Activated CD4-positive, alpha-beta T cell treated with anti-CD3 and anti-CD28 coated beads, Interleukin-2, amount 10 ng/mL, durations not matched to agents 7 days and 5 days (primary cell): Measurements from ENCODE around the gene DSCAM. TPM values are rescaled to one million over a fixed set of nuclear protein-coding genes. Genes with fewer than 3 reads are reported as not detected.

Experiments
- CTCF ChIA-PET: fragments of 350-600 bp; sonication (Branson Sonifier 250); formaldehyde crosslinking; loops from one replicate; lab custom pipeline; 2021; ENCODE audit warnings: antibody characterized with exemption; lab: Charles Lee
- POLR2A ChIA-PET: fragments of 350-600 bp; sonication (Branson Sonifier 250); formaldehyde crosslinking; loops from one replicate; lab custom pipeline; 2021; ENCODE audit warnings: antibody characterized with exemption; lab: Charles Lee
- DNase-seq: peaks from one replicate; pipeline ENCODE4 v3.0.0-alpha.2; 2020
- H3K27ac Mint-ChIP-seq: one replicate; pipeline ENCODE4 v1.8.0; 2021; ENCODE audit warnings: mild to moderate bottlenecking, moderate library complexity, mixed read lengths
- H3K27me3 Mint-ChIP-seq: one replicate; pipeline ENCODE4 v1.8.0; 2021; ENCODE audit warnings: mixed read lengths
- H3K36me3 Mint-ChIP-seq: one replicate; pipeline ENCODE4 v1.8.0; 2021; ENCODE audit warnings: low read depth, mixed read lengths
- H3K4me1 Mint-ChIP-seq: one replicate; pipeline ENCODE4 v1.8.0; 2021; ENCODE audit warnings: mixed read lengths
- H3K4me3 Mint-ChIP-seq: one replicate; pipeline ENCODE4 v1.8.0; 2021; ENCODE audit warnings: mild to moderate bottlenecking, moderate library complexity, mixed read lengths
- H3K9me3 Mint-ChIP-seq: one replicate; pipeline ENCODE4 v1.8.0; 2021; ENCODE audit warnings: mixed read lengths
- total RNA-seq, 2 experiments: library from RNA; stranded (reverse); gene quantifications; one replicate each; pipeline ENCODE4 v1.2.3, GENCODE V29; 2021

The DSCAM gene
- total RNA-seq, 2 experiments from 2014 or later = not detected

DNA sequence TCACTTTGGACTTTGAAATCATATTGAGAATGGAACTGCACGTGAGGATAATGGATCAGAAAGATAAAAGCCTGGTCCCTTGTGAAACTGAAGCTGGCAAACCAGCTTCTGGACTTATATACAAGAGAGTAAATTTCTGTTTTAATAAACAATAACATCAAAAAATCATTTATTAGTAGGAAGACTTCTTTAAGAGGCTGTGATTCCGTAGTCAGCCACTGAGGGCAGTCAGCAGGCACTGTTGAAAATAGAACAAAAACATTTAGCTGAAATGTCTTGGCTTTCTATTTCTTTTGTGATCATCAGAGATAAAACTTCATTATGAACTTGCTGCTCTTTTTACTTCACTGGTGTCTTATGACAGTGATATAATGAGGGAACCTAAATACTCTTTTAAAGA lies 490.3 kb downstream of the DSCAM start:
- ChIA-PET CTCF (no interaction called here), POLR2A (no interaction called here)
- Mint-ChIP-seq H3K27me3 (no peaks in the 10 kb centered on the region), H3K27ac (no peak overlapping the region), H3K9me3 (peaks cover 4% of the 10 kb centered on the region), H3K36me3 (no peaks in the 10 kb centered on the region), H3K4me1 (no peaks in the 10 kb centered on the region), H3K4me3 (no peak overlapping the region)
- DNase-seq = no peak

GRCh38 chr21:40355076-40355475 lies 491.9 kb downstream of the DSCAM start:
- CTCF ChIA-PET = no interaction called here
- Mint-ChIP-seq H3K27me3 (no peaks in the 10 kb centered on the region), H3K4me1 (no peaks in the 10 kb centered on the region), H3K36me3 (no peaks in the 10 kb centered on the region), H3K4me3 (no peak overlapping the region), H3K27ac (no peak overlapping the region), H3K9me3 (peaks cover 4% of the 10 kb centered on the region)
- POLR2A ChIA-PET = no interaction called here
- DNase-seq = no peak

DNA sequence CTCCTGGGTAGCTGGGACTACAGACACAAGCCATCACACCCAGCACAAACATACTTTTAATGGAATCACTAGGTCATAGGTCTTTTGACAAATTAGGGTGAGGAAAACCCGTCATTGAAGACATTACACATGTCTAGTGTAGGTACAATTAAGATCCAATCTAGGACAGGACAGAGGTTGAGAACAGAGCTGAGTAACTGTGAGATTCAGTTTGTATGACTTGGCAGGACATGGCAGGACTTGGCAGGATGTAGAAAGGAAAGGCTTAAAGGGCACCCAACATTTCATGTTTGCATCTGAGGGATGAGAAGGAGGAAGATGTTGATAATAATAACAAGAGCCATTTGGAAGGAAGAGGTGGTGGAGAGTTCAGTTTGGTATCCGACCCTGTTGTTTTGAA lies 496.0 kb downstream of the DSCAM start:
- Mint-ChIP-seq H3K4me3 (no peak overlapping the region), H3K9me3 (peaks cover 4% of the 10 kb centered on the region), H3K27ac (no peak overlapping the region), H3K27me3 (no peaks in the 10 kb centered on the region), H3K4me1 (no peaks in the 10 kb centered on the region), H3K36me3 (no peaks in the 10 kb centered on the region)
- CTCF ChIA-PET = no interaction called here
- DNase-seq = no peak
- POLR2A ChIA-PET = no interaction called here

- Mint-ChIP-seq H3K36me3 (no peaks in the 10 kb centered on the region), H3K27me3 (no peaks in the 10 kb centered on the region), H3K27ac (no peak overlapping the region), H3K4me1 (no peaks in the 10 kb centered on the region), H3K9me3 (no peaks in the 10 kb centered on the region), H3K4me3 (no peak overlapping the region)
- POLR2A ChIA-PET = no interaction called here
- CTCF ChIA-PET = no interaction called here
- DNase-seq = no peak
Observed at GRCh38 chr21:40349591-40349990, 497.4 kb downstream of the DSCAM start.

DNA sequence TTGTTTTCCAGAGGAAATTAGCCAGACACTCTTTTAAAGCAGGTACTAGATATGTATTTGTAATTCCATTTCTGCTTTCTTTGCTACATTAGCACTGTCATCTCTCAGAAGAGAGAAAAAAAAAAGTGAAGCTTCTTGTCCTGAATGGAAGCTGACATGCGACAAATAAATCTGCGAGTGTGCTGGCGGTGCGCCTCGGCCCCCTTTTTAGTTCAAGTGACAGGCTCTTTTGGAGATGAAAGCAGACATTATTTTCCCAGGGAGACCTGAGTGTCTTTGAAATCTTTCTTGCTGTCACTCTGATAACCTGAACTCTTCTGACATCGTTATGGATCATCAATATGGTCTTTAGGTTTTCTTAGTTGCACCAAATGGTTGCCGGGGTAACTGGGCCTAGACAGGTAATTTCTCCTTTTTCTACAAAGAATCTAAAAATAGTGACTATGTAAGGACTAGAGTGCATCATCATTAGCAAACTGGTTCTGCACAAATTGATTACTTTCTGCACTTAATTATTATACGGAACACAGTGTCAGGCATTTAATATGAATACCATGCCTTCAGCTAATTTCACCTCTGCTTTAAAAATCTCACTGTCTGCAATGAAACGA lies 501.1 kb downstream of the DSCAM start:
- Mint-ChIP-seq H3K36me3 (no peaks in the 10 kb centered on the region), H3K27ac (no peak overlapping the region), H3K4me3 (no peak overlapping the region), H3K27me3 (no peaks in the 10 kb centered on the region), H3K4me1 (no peaks in the 10 kb centered on the region), H3K9me3 (no peaks in the 10 kb centered on the region)
- no peak for DNase-seq
- ChIA-PET POLR2A (no interaction called here), CTCF (no interaction called here)

DNA sequence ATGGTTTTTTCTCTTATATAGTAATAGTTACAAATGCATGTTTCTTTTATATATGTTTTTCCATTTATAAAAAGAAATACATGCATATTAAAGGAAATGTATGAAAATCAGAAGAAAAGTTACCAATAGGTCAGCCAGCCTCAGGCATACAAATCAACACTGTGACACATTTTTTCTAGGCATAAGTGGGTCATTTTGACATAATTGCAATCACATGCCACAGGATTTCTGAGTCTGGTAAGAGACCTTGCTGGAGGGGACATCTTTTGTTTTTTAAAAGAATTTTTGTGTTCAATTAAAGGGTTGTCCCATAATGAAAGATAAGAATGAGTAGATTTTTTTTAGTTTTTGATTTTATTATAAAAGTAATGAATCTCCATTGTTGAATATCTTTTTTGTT lies 506.6 kb downstream of the DSCAM start:
- Mint-ChIP-seq H3K36me3 (no peaks in the 10 kb centered on the region), H3K27me3 (no peaks in the 10 kb centered on the region), H3K4me3 (no peak overlapping the region), H3K9me3 (no peaks in the 10 kb centered on the region), H3K4me1 (no peaks in the 10 kb centered on the region), H3K27ac (no peak overlapping the region)
- CTCF ChIA-PET = no interaction called here
- DNase-seq = no peak
- POLR2A ChIA-PET = no interaction called here

DNA sequence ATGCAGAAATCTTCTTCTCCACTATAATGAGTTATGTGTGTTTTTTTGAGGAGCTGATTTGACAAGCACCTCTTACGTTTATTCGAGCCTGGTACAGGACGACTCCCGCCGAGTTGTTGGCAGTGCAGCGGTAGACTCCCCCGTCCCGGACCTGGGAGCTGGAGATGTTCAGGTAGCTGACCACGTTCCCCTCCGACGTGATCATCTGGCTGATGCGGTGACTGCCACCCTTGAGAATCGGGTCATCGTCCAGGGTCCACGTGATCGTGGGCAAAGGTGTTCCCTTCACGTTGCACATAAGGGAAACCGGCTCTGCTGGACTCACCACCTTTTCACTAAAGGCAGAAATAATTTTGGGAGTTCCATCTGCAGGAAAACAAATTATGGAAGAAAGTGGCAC lies 507.9 kb downstream of the DSCAM start:
- Mint-ChIP-seq H3K27me3 (no peaks in the 10 kb centered on the region), H3K36me3 (no peaks in the 10 kb centered on the region), H3K27ac (no peak overlapping the region), H3K4me1 (no peaks in the 10 kb centered on the region), H3K9me3 (no peaks in the 10 kb centered on the region), H3K4me3 (no peak overlapping the region)
- ChIA-PET POLR2A (no interaction called here), CTCF (no interaction called here)
- DNase-seq = no peak

DNA sequence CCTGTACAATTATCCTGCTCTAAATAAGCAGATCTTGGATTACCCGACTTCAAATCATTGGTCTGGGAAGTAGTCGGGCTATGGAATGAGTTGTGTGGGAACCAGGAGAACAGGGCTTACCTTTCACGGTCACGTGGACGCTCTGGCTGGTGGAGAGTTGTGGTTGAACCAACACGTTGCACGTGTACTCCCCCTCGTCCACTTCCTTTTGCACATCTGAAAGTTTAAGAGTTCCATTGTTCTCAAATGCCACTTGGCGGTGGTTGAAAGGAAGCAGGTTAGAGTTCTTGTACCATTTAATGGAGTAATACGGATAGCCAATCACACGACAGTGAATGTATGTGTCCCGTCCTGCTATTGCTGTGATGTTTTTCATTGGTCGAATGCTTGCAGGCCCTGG lies 509.0 kb downstream of the DSCAM start:
- DNase-seq = no peak
- no peak overlapping the region for H3K4me3 Mint-ChIP-seq
- no peaks in the 10 kb centered on the region for H3K27me3 Mint-ChIP-seq
- H3K9me3 Mint-ChIP-seq = no peaks in the 10 kb centered on the region
- CTCF ChIA-PET = no interaction called here
- POLR2A ChIA-PET = no interaction called here
- H3K36me3 Mint-ChIP-seq = no peaks in the 10 kb centered on the region
- no peaks in the 10 kb centered on the region for H3K4me1 Mint-ChIP-seq
- H3K27ac Mint-ChIP-seq = no peak overlapping the region

DNA sequence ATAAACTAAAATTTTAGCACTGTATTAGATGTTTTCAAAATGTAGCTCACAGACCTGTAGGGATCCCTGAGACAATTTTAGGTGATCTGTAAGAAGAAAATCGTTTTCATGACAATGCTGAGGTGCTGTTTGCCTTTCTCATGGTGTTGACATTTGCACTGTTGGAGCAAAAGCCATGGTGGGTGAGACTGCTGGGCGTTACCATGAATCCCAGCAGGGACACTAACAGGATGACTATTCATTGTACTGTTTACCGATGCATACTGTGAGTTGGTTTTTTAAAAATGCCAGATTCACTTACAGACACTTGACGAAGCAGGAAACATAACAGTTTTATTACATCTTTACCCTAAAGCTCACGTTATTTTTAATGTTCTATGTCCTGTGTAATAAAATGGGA lies 511.3 kb downstream of the DSCAM start:
- no peak for DNase-seq
- Mint-ChIP-seq H3K9me3 (no peaks in the 10 kb centered on the region), H3K36me3 (no peaks in the 10 kb centered on the region), H3K4me3 (no peak overlapping the region), H3K4me1 (no peaks in the 10 kb centered on the region), H3K27me3 (no peaks in the 10 kb centered on the region), H3K27ac (no peak overlapping the region)
- CTCF ChIA-PET = no interaction called here
- POLR2A ChIA-PET = no interaction called here

DNA sequence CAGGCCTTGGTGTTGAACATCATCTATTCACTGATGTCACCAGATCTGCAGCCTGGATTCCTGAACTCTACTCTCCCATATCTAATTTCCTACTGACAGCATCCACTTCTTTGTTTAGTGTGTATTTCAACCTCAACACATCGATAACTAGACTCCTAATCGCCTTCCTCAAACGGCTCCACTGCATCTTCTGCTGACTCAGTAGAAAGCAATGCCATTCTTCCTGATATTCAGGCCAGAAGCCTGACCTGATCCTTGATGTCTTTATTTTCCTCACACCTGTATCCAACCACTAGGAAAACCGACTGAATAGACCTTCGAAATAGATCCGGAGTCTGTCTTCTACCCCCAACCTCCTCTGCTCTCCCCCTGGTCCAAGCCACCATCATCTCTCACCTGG lies 512.8 kb downstream of the DSCAM start:
- Mint-ChIP-seq H3K27ac (no peak overlapping the region), H3K4me1 (no peaks in the 10 kb centered on the region), H3K27me3 (no peaks in the 10 kb centered on the region), H3K4me3 (no peak overlapping the region), H3K36me3 (no peaks in the 10 kb centered on the region), H3K9me3 (no peaks in the 10 kb centered on the region)
- no peak for DNase-seq
- CTCF ChIA-PET = no interaction called here
- POLR2A ChIA-PET = no interaction called here

DNA sequence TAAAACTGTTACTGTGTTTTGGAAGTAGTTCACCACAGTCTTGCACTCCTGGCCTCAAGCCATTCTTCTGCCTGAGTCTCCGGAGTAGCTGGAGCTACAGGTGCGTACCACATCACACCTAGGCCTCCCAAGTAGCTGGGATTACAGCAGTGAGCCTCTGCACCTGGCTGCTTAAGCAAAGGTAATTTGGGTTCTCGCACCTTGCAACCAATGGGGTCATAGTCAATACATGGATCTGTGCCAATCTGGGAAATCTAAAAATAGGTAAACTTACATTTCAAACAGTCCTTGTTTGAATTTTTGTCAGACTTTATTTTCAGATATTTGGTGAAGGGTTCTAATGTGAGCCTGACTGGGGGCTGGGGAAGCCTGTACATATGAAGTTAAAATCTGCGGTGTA lies 513.2 kb downstream of the DSCAM start:
- Mint-ChIP-seq H3K9me3 (no peaks in the 10 kb centered on the region), H3K36me3 (no peaks in the 10 kb centered on the region), H3K27me3 (no peaks in the 10 kb centered on the region), H3K4me1 (no peaks in the 10 kb centered on the region), H3K27ac (no peak overlapping the region), H3K4me3 (no peak overlapping the region)
- POLR2A ChIA-PET = no interaction called here
- no peak for DNase-seq
- CTCF ChIA-PET = no interaction called here

GRCh38 chr21:40331804-40332203 lies 515.2 kb downstream of the DSCAM start:
- Mint-ChIP-seq H3K27me3 (no peaks in the 10 kb centered on the region), H3K36me3 (no peaks in the 10 kb centered on the region), H3K4me1 (no peaks in the 10 kb centered on the region), H3K27ac (no peak overlapping the region), H3K9me3 (peaks cover 6% of the 10 kb centered on the region), H3K4me3 (no peak overlapping the region)
- ChIA-PET POLR2A (no interaction called here), CTCF (no interaction called here)
- DNase-seq = no peak

DNA sequence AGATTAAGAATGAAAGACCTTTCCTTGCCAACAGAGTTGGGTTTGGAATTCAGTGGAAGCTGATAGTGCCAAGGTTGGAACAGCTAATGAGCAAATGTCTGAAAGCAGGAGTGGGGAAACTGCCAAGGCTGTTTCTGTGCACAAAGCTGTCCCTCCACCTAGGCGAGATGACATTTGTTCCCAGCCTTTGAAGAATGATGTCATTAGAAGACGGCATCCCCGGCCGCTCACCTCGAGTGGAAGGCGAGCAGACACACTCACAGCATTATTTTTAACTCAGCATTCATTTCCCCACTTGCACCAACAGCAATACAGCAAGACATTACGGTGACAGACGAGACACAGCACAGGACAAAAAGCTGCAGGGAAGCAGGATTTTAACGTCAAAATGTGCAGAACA lies 515.8 kb downstream of the DSCAM start:
- Mint-ChIP-seq H3K4me1 (no peaks in the 10 kb centered on the region), H3K27me3 (no peaks in the 10 kb centered on the region), H3K27ac (no peak overlapping the region), H3K36me3 (no peaks in the 10 kb centered on the region), H3K9me3 (peaks cover 6% of the 10 kb centered on the region), H3K4me3 (no peak overlapping the region)
- ChIA-PET CTCF (no interaction called here), POLR2A (no interaction called here)
- DNase-seq = no peak

- H3K4me3 Mint-ChIP-seq = no peak overlapping the region
- no peaks in the 10 kb centered on the region for H3K36me3 Mint-ChIP-seq
- H3K4me1 Mint-ChIP-seq = no peaks in the 10 kb centered on the region
- no peaks in the 10 kb centered on the region for H3K27me3 Mint-ChIP-seq
- no peak for DNase-seq
- peaks cover 9% of the 10 kb centered on the region for H3K9me3 Mint-ChIP-seq
- CTCF ChIA-PET = no interaction called here
- POLR2A ChIA-PET = no interaction called here
- H3K27ac Mint-ChIP-seq = no peak overlapping the region
Observed at GRCh38 chr21:40324389-40324788, 522.6 kb downstream of the DSCAM start.
